Loucy (cell line): ENCODE data around the gene DLG2.

ENCODE experiments used
- H2AFZ ChIP-seq: fragments of 200-600 bp; sonication (generic); 2 replicates; pipeline ENCODE4 v1.6.0; 2016; ENCODE audit warnings: antibody characterized with exemption, mild to moderate bottlenecking, low read length, moderate library complexity
- H3F3A ChIP-seq: fragments of 200-600 bp; 2 replicates; pipeline ENCODE4 v1.6.0; 2016; ENCODE audit warnings: antibody characterized with exemption, low read depth, mild to moderate bottlenecking
- H3K27me3 ChIP-seq: fragments of 200-600 bp; sonication (generic); 2 replicates; pipeline ENCODE4 v1.6.1; 2014; ENCODE audit warnings: low read length, mild to moderate bottlenecking; ENCODE audit not compliant: insufficient read depth, poor library complexity, severe bottlenecking
- H3K36me3 ChIP-seq: fragments of 200-600 bp; sonication (generic); 2 replicates; pipeline ENCODE4 v1.6.1; 2016; ENCODE audit warnings: low read length; ENCODE audit not compliant: insufficient read depth
- H3K4me1 ChIP-seq: fragments of 200-600 bp; sonication (generic); 2 replicates; pipeline ENCODE4 v1.5.1; 2014; ENCODE audit warnings: low read length, mild to moderate bottlenecking; ENCODE audit not compliant: insufficient read depth, poor library complexity, severe bottlenecking
- H3K4me2 ChIP-seq: fragments of 200-600 bp; sonication (generic); 2 replicates; pipeline ENCODE4 v1.6.0; 2014; ENCODE audit warnings: antibody characterized with exemption, low read length, low read depth, mild to moderate bottlenecking; ENCODE audit not compliant: poor library complexity, severe bottlenecking
- H3K4me3 ChIP-seq: fragments of 200-600 bp; sonication (generic); 2 replicates; pipeline ENCODE4 v1.5.1; 2014; ENCODE audit warnings: low read length, mild to moderate bottlenecking, mixed read lengths; ENCODE audit not compliant: poor library complexity, severe bottlenecking
- H3K79me2 ChIP-seq: fragments of 200-600 bp; sonication (generic); 2 replicates; pipeline ENCODE4 v1.6.1; 2014; ENCODE audit warnings: low read length; ENCODE audit not compliant: insufficient read depth
- H3K9ac ChIP-seq: fragments of 200-600 bp; sonication (generic); 2 replicates; pipeline ENCODE4 v1.6.0; 2014; ENCODE audit warnings: mild to moderate bottlenecking, low read depth, low read length, moderate library complexity; ENCODE audit not compliant: poor library complexity, severe bottlenecking
- H3K9me2 ChIP-seq: fragments of 200-600 bp; sonication (generic); replicated peaks from 2 replicates; pipeline ENCODE4 v1.6.1; 2016; ENCODE audit warnings: low read depth, low read length, mixed read lengths
- H3K9me3 ChIP-seq: fragments of 200-600 bp; sonication (generic); 2 replicates; pipeline ENCODE4 v1.6.1; 2014; ENCODE audit warnings: mild to moderate bottlenecking, antibody characterized with exemption, low read length, low read depth; ENCODE audit not compliant: insufficient read depth
- H4K20me1 ChIP-seq: fragments of 200-600 bp; sonication (generic); 2 replicates; pipeline ENCODE4 v1.6.0; 2014; ENCODE audit warnings: antibody characterized with exemption, low read length, mild to moderate bottlenecking; ENCODE audit not compliant: insufficient read depth, poor library complexity, severe bottlenecking
- CTCF ChIP-seq: fragments of 200-600 bp; sonication (generic); conservative IDR thresholded peaks from 2 replicates; pipeline ENCODE4 v1.5.1; 2014; ENCODE audit warnings: mild to moderate bottlenecking, antibody characterized with exemption, low read length
- EZH2phosphoT487 ChIP-seq: fragments of 200-600 bp; IDR thresholded peaks from 2 replicates; pipeline ENCODE4 v1.6.1; 2018; ENCODE audit warnings: antibody characterized with exemption, mild to moderate bottlenecking, moderate library complexity, borderline replicate concordance

DLG2 gene

DNA sequence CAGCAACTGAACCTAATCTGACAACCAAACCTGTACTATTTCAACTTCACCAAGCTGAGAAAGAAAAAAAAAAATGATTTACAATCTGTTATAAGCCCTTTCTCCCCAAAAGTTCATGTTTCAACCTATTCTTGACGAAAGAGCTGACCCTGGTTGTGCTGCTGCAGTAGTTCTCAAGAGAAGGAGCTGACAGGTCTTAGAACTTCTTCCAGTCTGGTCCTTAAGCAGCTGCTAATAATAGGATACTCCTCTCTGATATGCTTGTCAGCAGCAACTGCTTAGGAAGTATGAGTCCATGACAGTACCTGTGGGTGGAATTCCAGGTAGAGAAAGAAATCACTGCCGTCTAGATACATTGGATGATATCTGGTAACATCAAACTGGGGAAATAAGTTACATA, 1605.9 kb downstream of the DLG2 start:
- TF ChIP-seq EZH2phosphoT487, result no peak
- no peak for TF ChIP-seq CTCF
- no peak overlapping the region for H2AFZ ChIP-seq
- H3K36me3 ChIP-seq, result no peaks in the 10 kb centered on the region
- no peak overlapping the region for H3K4me3 ChIP-seq
- H3K9me2 ChIP-seq, result no peaks in the 10 kb centered on the region
- no peaks in the 10 kb centered on the region for H4K20me1 ChIP-seq
- no peaks in the 10 kb centered on the region for H3F3A ChIP-seq
- H3K27me3 ChIP-seq, result no peaks in the 10 kb centered on the region
- H3K9me3 ChIP-seq, result no peaks in the 10 kb centered on the region
- no peaks in the 10 kb centered on the region for H3K79me2 ChIP-seq
- H3K4me2 ChIP-seq, result no peak overlapping the region
- no peaks in the 10 kb centered on the region for H3K4me1 ChIP-seq
- H3K9ac ChIP-seq, result no peak overlapping the region

- Histone ChIP-seq H3K36me3 (no peaks in the 10 kb centered on the region), H3K4me2 (no peak overlapping the region), H3K9me3 (no peaks in the 10 kb centered on the region), H3K4me1 (no peaks in the 10 kb centered on the region), H3K9me2 (no peaks in the 10 kb centered on the region), H3K27me3 (no peaks in the 10 kb centered on the region), H2AFZ (no peak overlapping the region), H3K79me2 (no peaks in the 10 kb centered on the region), H3K9ac (no peak overlapping the region), H4K20me1 (no peaks in the 10 kb centered on the region), H3K4me3 (no peak overlapping the region), H3F3A (no peaks in the 10 kb centered on the region)
- TF ChIP-seq EZH2phosphoT487, result no peak
- no peak for TF ChIP-seq CTCF
Observed at GRCh38 chr11:84019571-84020194, 1607.5 kb downstream of the DLG2 start.

DNA sequence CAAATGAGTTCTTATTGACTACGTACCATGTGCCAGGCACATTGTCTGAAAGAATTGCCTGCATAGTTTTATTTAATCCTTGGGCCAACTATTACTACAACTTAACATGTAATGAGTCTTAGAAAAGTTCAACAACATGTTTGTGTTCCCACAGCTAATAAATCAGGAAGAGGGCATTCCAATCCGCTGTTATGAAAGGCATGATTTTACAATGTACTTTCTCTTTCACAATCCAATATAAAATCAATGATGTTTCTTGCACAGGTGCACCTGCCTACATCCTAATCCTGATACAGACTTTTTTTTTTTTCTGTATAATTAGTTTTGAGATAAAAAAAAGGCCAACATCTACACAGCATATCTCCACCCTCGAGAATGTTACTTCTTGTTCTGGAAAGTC, 1612.6 kb downstream of the DLG2 start:
- no peaks in the 10 kb centered on the region for H3F3A ChIP-seq
- H3K9ac ChIP-seq, result no peak overlapping the region
- TF ChIP-seq EZH2phosphoT487 (no peak), CTCF (no peak)
- H3K4me3 ChIP-seq, result no peak overlapping the region
- H3K27me3 ChIP-seq, result no peaks in the 10 kb centered on the region
- H4K20me1 ChIP-seq, result no peaks in the 10 kb centered on the region
- H2AFZ ChIP-seq, result no peak overlapping the region
- H3K79me2 ChIP-seq, result no peaks in the 10 kb centered on the region
- H3K36me3 ChIP-seq, result no peaks in the 10 kb centered on the region
- no peaks in the 10 kb centered on the region for H3K9me3 ChIP-seq
- H3K9me2 ChIP-seq, result no peaks in the 10 kb centered on the region
- H3K4me2 ChIP-seq, result no peak overlapping the region
- H3K4me1 ChIP-seq, result no peaks in the 10 kb centered on the region
